HepG2 (cell line): ENCODE results near the gene NAB1. TPM values are rescaled to one million over a fixed set of nuclear protein-coding genes. Genes with fewer than 3 reads are reported as not detected.

Experiments used
- GABPB1 ChIP-seq: IDR thresholded peaks from 2 replicates; pipeline ENCODE4 v1.6.1; 2016; ENCODE audit warnings: mild to moderate bottlenecking, missing genetic modification reagents, moderate library complexity, missing compliant biosample characterization
- GATAD2A ChIP-seq: IDR thresholded peaks from 2 replicates; pipeline ENCODE4 v1.6.1; 2016
- HNF4A ChIP-seq: sonication (generic); formaldehyde crosslinking; IDR thresholded peaks from 2 replicates; pipeline ENCODE4 v1.4.0; 2020; ENCODE audit warnings: missing genetic modification reagents
- KDM2A ChIP-seq: sonication (generic); formaldehyde crosslinking; IDR thresholded peaks from 2 replicates; pipeline ENCODE4 v1.4.0; 2020; ENCODE audit warnings: low read depth, missing genetic modification reagents, borderline replicate concordance
- SRF ChIP-seq: IDR thresholded peaks from 2 replicates; pipeline ENCODE4 v1.6.1; 2011; ENCODE audit warnings: mild to moderate bottlenecking, low read depth, low read length, moderate library complexity
- SSRP1 ChIP-seq: IDR thresholded peaks from 2 replicates; pipeline ENCODE4 v1.6.1; 2016; ENCODE audit warnings: control low read depth
- ZBTB21 ChIP-seq: sonication (generic); formaldehyde crosslinking; IDR thresholded peaks from 2 replicates; pipeline ENCODE4 v1.4.0; 2020; ENCODE audit warnings: missing genetic modification reagents
- ZNF382 ChIP-seq: sonication (generic); formaldehyde crosslinking; IDR thresholded peaks from 2 replicates; pipeline ENCODE4 v1.5.0; 2020; ENCODE audit warnings: missing genetic modification reagents, mild to moderate bottlenecking, borderline replicate concordance
- ZNF709 ChIP-seq: sonication (generic); formaldehyde crosslinking; IDR thresholded peaks from 2 replicates; pipeline ENCODE4 v1.5.0; 2020; ENCODE audit warnings: mild to moderate bottlenecking, missing genetic modification reagents
- polyA plus RNA-seq, 8 experiments: library from polyadenylated mRNA; depleted of rRNA in 3 of 8; stranded (reverse) in 7 of 8; unstranded in 1 of 8; fragments of >200 nt; fragmentation: Illumina TruSeq in 4 of 8; extraction: Trizol in 4 of 8; gene quantifications; 2 replicates each; pipeline versions ENCODE4 v1.2.1 to v1.2.3, GENCODE V29; 2011 to 2016; ENCODE audit warnings: low read depth in 4 of 8, missing spikeins in 1 of 8, mixed read lengths in 1 of 8; ENCODE audit not compliant: insufficient read depth in 1 of 8
- total RNA-seq, 5 experiments: library from RNA; depleted of rRNA; stranded (reverse); fragments of >200 nt; fragmentation: Illumina TruSeq; extraction: Trizol; gene quantifications; 2 replicates each; pipeline ENCODE4 v1.2.3, GENCODE V29; 2016; ENCODE audit warnings: low read depth in 1 of 5
- TF ChIP-seq, protein P1 (sequence below): sonication (generic); formaldehyde crosslinking; IDR thresholded peaks from 2 replicates; pipeline ENCODE4 v1.5.0; 2020; ENCODE audit warnings: mild to moderate bottlenecking, missing genetic modification reagents, borderline replicate concordance
- TF ChIP-seq, protein P2 (sequence below): sonication (generic); formaldehyde crosslinking; IDR thresholded peaks from 2 replicates; pipeline ENCODE4 v1.4.0; 2020; ENCODE audit warnings: missing genetic modification reagents, borderline replicate concordance
- TF ChIP-seq, protein P3 (sequence below): sonication (generic); formaldehyde crosslinking; IDR thresholded peaks from 2 replicates; pipeline ENCODE4 v1.5.0; 2020; ENCODE audit warnings: missing genetic modification reagents
- TF ChIP-seq, protein P4 (sequence below): sonication (generic); formaldehyde crosslinking; IDR thresholded peaks from 2 replicates; pipeline ENCODE4; 2020; ENCODE audit warnings: missing genetic modification reagents, mild to moderate bottlenecking, borderline replicate concordance

NAB1 gene
- total and polyA plus RNA-seq, 2 of the 13 experiments (the other 11 are each of a cell fraction or from before 2014, with no cell fraction given), result 24.5 to 46.0 TPM

DNA sequence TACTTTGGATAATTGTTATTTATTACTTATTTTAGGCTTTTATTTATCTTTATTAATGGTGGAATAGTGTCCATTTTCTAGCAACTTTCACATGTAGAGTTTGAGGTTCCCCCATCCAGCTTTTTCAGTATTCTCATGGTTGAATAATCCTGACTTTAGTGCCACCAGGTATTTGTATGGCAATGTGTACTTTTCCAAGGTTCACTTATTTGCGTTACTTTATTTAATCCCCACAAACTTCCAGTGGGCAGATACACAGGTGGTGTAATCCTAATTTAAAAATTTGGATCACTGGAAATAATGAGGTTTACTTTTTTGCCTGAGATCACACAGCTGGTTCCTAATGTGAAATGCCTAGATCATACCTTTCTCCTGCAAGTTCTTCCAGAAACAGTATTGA lies 30.5 kb downstream of the NAB1 start (continued):
- TF ChIP-seq, protein P1, sequence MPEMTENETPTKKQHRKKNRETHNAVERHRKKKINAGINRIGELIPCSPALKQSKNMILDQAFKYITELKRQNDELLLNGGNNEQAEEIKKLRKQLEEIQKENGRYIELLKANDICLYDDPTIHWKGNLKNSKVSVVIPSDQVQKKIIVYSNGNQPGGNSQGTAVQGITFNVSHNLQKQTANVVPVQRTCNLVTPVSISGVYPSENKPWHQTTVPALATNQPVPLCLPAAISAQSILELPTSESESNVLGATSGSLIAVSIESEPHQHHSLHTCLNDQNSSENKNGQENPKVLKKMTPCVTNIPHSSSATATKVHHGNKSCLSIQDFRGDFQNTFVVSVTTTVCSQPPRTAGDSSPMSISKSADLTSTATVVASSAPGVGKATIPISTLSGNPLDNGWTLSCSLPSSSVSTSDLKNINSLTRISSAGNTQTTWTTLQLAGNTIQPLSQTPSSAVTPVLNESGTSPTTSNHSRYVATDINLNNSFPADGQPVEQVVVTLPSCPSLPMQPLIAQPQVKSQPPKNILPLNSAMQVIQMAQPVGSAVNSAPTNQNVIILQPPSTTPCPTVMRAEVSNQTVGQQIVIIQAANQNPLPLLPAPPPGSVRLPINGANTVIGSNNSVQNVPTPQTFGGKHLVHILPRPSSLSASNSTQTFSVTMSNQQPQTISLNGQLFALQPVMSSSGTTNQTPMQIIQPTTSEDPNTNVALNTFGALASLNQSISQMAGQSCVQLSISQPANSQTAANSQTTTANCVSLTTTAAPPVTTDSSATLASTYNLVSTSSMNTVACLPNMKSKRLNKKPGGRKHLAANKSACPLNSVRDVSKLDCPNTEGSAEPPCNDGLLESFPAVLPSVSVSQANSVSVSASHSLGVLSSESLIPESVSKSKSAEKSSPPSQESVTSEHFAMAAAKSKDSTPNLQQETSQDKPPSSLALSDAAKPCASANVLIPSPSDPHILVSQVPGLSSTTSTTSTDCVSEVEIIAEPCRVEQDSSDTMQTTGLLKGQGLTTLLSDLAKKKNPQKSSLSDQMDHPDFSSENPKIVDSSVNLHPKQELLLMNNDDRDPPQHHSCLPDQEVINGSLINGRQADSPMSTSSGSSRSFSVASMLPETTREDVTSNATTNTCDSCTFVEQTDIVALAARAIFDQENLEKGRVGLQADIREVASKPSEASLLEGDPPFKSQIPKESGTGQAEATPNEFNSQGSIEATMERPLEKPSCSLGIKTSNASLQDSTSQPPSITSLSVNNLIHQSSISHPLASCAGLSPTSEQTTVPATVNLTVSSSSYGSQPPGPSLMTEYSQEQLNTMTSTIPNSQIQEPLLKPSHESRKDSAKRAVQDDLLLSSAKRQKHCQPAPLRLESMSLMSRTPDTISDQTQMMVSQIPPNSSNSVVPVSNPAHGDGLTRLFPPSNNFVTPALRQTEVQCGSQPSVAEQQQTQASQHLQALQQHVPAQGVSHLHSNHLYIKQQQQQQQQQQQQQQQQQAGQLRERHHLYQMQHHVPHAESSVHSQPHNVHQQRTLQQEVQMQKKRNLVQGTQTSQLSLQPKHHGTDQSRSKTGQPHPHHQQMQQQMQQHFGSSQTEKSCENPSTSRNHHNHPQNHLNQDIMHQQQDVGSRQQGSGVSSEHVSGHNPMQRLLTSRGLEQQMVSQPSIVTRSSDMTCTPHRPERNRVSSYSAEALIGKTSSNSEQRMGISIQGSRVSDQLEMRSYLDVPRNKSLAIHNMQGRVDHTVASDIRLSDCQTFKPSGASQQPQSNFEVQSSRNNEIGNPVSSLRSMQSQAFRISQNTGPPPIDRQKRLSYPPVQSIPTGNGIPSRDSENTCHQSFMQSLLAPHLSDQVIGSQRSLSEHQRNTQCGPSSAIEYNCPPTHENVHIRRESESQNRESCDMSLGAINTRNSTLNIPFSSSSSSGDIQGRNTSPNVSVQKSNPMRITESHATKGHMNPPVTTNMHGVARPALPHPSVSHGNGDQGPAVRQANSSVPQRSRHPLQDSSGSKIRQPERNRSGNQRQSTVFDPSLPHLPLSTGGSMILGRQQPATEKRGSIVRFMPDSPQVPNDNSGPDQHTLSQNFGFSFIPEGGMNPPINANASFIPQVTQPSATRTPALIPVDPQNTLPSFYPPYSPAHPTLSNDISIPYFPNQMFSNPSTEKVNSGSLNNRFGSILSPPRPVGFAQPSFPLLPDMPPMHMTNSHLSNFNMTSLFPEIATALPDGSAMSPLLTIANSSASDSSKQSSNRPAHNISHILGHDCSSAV (CRISPR knock-in tag), result no peak
- TF ChIP-seq KDM2A (CRISPR knock-in tag) (no peak), GATAD2A (CRISPR knock-in tag) (no peak), ZNF709 (CRISPR knock-in tag) (no peak), GABPB1 (CRISPR knock-in tag) (no peak), ZBTB21 (CRISPR knock-in tag) (no peak), HNF4A (CRISPR knock-in tag) (no peak), ZNF382 (CRISPR knock-in tag) (no peak), SSRP1 (CRISPR knock-in tag) (no peak), SRF (no peak)
- TF ChIP-seq, protein P2, sequence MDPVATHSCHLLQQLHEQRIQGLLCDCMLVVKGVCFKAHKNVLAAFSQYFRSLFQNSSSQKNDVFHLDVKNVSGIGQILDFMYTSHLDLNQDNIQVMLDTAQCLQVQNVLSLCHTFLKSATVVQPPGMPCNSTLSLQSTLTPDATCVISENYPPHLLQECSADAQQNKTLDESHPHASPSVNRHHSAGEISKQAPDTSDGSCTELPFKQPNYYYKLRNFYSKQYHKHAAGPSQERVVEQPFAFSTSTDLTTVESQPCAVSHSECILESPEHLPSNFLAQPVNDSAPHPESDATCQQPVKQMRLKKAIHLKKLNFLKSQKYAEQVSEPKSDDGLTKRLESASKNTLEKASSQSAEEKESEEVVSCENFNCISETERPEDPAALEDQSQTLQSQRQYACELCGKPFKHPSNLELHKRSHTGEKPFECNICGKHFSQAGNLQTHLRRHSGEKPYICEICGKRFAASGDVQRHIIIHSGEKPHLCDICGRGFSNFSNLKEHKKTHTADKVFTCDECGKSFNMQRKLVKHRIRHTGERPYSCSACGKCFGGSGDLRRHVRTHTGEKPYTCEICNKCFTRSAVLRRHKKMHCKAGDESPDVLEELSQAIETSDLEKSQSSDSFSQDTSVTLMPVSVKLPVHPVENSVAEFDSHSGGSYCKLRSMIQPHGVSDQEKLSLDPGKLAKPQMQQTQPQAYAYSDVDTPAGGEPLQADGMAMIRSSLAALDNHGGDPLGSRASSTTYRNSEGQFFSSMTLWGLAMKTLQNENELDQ, result no peak
- TF ChIP-seq, protein P3, sequence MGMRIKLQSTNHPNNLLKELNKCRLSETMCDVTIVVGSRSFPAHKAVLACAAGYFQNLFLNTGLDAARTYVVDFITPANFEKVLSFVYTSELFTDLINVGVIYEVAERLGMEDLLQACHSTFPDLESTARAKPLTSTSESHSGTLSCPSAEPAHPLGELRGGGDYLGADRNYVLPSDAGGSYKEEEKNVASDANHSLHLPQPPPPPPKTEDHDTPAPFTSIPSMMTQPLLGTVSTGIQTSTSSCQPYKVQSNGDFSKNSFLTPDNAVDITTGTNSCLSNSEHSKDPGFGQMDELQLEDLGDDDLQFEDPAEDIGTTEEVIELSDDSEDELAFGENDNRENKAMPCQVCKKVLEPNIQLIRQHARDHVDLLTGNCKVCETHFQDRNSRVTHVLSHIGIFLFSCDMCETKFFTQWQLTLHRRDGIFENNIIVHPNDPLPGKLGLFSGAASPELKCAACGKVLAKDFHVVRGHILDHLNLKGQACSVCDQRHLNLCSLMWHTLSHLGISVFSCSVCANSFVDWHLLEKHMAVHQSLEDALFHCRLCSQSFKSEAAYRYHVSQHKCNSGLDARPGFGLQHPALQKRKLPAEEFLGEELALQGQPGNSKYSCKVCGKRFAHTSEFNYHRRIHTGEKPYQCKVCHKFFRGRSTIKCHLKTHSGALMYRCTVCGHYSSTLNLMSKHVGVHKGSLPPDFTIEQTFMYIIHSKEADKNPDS (CRISPR knock-in tag), result no peak
- TF ChIP-seq, protein P4, sequence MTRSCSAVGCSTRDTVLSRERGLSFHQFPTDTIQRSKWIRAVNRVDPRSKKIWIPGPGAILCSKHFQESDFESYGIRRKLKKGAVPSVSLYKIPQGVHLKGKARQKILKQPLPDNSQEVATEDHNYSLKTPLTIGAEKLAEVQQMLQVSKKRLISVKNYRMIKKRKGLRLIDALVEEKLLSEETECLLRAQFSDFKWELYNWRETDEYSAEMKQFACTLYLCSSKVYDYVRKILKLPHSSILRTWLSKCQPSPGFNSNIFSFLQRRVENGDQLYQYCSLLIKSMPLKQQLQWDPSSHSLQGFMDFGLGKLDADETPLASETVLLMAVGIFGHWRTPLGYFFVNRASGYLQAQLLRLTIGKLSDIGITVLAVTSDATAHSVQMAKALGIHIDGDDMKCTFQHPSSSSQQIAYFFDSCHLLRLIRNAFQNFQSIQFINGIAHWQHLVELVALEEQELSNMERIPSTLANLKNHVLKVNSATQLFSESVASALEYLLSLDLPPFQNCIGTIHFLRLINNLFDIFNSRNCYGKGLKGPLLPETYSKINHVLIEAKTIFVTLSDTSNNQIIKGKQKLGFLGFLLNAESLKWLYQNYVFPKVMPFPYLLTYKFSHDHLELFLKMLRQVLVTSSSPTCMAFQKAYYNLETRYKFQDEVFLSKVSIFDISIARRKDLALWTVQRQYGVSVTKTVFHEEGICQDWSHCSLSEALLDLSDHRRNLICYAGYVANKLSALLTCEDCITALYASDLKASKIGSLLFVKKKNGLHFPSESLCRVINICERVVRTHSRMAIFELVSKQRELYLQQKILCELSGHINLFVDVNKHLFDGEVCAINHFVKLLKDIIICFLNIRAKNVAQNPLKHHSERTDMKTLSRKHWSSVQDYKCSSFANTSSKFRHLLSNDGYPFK, result no peak
- TF ChIP-seq, all 625 proteins: peak for 0
